Activated CD4-positive, alpha-beta T cell treated with anti-CD3 and anti-CD28 coated beads for 36 hours (primary cell): ENCODE data around the gene FHDC1. TPM values are rescaled to one million over a fixed set of nuclear protein-coding genes. Genes with fewer than 3 reads are reported as not detected.

Source experiments
- ATAC-seq: fragments of 200-7000 bp; cut with Tn5 transposase; one replicate; pipeline ENCODE4 v1.10.0; 2021; ENCODE audit warnings: mild to moderate bottlenecking, moderate library complexity
- CTCF ChIA-PET: fragments of 350-600 bp; sonication (Branson Sonifier 250); formaldehyde crosslinking; loops from one replicate; lab custom pipeline; 2021; ENCODE audit warnings: antibody characterized with exemption; lab: Charles Lee
- POLR2A ChIA-PET: fragments of 350-600 bp; sonication (Branson Sonifier 250); formaldehyde crosslinking; loops from one replicate; lab custom pipeline; 2021; ENCODE audit warnings: antibody characterized with exemption, inconsistent platforms; lab: Charles Lee
- DNase-seq: peaks from one replicate; pipeline ENCODE4 v3.0.0-alpha.2; 2020
- H3K27ac Mint-ChIP-seq: one replicate; pipeline ENCODE4 v1.8.0; 2021; ENCODE audit warnings: mixed read lengths
- H3K27me3 Mint-ChIP-seq: one replicate; pipeline ENCODE4 v1.8.0; 2021; ENCODE audit warnings: mixed read lengths
- H3K36me3 Mint-ChIP-seq: one replicate; pipeline ENCODE4 v1.8.0; 2021; ENCODE audit warnings: low read depth, mixed read lengths
- H3K4me1 Mint-ChIP-seq: one replicate; pipeline ENCODE4 v1.8.0; 2021; ENCODE audit warnings: mixed read lengths
- H3K4me3 Mint-ChIP-seq: one replicate; pipeline ENCODE4 v1.8.0; 2021; ENCODE audit warnings: mild to moderate bottlenecking, moderate library complexity, mixed read lengths
- H3K9me3 Mint-ChIP-seq: one replicate; pipeline ENCODE4 v1.8.0; 2021; ENCODE audit warnings: low read depth, mixed read lengths
- intact Hi-C, 2 experiments: fragments of 100-400 bp; cut with DNase I in 1 of 2; cut with micrococcal nuclease in 1 of 2; formaldehyde crosslinking; loops; one replicate each; pipeline versions ENCODE4 v1.14.2 to v1.15.1; 2022 to 2024; cut with DNase I, micrococcal nuclease
- total RNA-seq, 2 experiments: library from RNA; stranded (reverse); gene quantifications; one replicate each; pipeline ENCODE4 v1.2.3, GENCODE V29; 2021

Gene FHDC1
- total RNA-seq, 2 experiments from 2014 or later: 0.09 TPM

GRCh38 chr4:152949930-152950329, 13.8 kb downstream of the FHDC1 start:
- DNase-seq (no peak), ATAC-seq (no peak)
- no peaks in the 10 kb centered on the region for H3K4me1 Mint-ChIP-seq
- H3K36me3 Mint-ChIP-seq: no peaks in the 10 kb centered on the region
- no peak overlapping the region for H3K27ac Mint-ChIP-seq
- H3K9me3 Mint-ChIP-seq: no peaks in the 10 kb centered on the region
- POLR2A ChIA-PET: interaction anchor here (0.5 kb wide), 1 partner anchor 196 kb away, joined by 3 read pairs; no protein-coding TSS in a partner anchor
- CTCF ChIA-PET: interaction anchor here (0.7 to 1.1 kb wide), 2 partner anchors 171 to 261 kb away, joined by 3 to 4 read pairs; partner anchors contain the start of gene TIGD4
- no peak overlapping the region for H3K4me3 Mint-ChIP-seq
- intact Hi-C loops: no loop called here
- H3K27me3 Mint-ChIP-seq: peaks cover 12% of the 10 kb centered on the region

DNA sequence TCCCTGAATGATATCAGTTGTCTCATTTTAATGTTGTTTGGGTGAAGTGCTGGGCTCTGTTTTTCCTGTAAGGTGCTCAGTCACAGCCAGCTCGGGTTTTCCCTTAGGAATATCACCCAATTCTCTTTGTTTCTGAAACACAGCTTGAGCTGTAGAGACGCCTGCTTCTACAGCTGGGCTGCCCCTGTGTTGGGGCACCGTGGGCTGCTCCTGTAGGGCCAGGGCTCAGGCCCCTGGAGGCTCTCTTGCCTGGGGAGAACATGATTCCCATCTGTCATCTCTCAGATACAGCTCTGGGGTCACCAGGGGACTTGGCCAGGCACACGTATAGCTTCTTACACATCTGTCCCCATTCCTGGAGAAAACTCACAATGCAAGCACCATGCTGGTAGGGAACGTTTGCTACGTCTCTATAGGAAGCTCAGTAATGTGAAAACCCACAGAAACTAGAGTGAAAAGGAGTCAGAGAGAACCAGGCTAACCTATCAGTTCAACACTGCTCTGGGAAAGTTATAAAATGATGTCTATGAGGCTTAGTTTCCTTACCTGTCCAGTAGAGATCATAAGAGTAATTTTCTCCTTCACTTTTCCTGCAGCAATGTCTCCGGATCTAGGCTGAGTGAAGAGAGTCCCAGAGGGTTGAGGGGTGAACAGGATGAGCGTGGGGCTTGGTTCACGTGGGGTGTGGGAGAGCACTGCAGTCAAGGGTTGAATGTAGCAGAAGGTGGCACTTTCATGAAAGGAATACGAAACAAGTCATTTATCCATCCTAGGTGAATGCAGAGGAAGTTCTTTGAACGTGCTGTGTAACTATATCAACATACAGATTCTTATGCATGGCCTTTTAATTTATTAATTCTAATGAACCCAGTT, 14.5 kb downstream of the FHDC1 start:
- H3K27me3 Mint-ChIP-seq: peaks cover 11% of the 10 kb centered on the region
- H3K27ac Mint-ChIP-seq: no peak overlapping the region
- no peaks in the 10 kb centered on the region for H3K36me3 Mint-ChIP-seq
- H3K9me3 Mint-ChIP-seq: no peaks in the 10 kb centered on the region
- ChIA-PET CTCF (interaction anchor here (1.1 kb wide), 1 partner anchor 171 kb away, joined by 4 read pairs; the partner anchor contains the start of gene TIGD4), POLR2A (interaction anchor here (0.5 kb wide), 1 partner anchor 195 kb away, joined by 3 read pairs; no protein-coding TSS in a partner anchor)
- intact Hi-C loops: no loop called here
- ATAC-seq (no peak), DNase-seq (no peak)
- H3K4me1 Mint-ChIP-seq: no peaks in the 10 kb centered on the region
- no peak overlapping the region for H3K4me3 Mint-ChIP-seq

GRCh38 chr4:152951348-152951747, 15.2 kb downstream of the FHDC1 start:
- intact Hi-C loops: no loop called here
- ATAC-seq (no peak), DNase-seq (no peak)
- H3K27ac Mint-ChIP-seq: no peak overlapping the region
- POLR2A ChIA-PET: no interaction called here
- H3K4me1 Mint-ChIP-seq: no peaks in the 10 kb centered on the region
- no peak overlapping the region for H3K4me3 Mint-ChIP-seq
- no peaks in the 10 kb centered on the region for H3K9me3 Mint-ChIP-seq
- peaks cover 10% of the 10 kb centered on the region for H3K27me3 Mint-ChIP-seq
- H3K36me3 Mint-ChIP-seq: no peaks in the 10 kb centered on the region
- CTCF ChIA-PET: interaction anchor here (0.7 kb wide), 1 partner anchor 191 kb away, joined by 3 read pairs; no protein-coding TSS in a partner anchor

GRCh38 chr4:152953514-152953913, 17.4 kb downstream of the FHDC1 start:
- ChIA-PET POLR2A (no interaction called here), CTCF (no interaction called here)
- H3K27me3 Mint-ChIP-seq: peaks cover 4% of the 10 kb centered on the region
- no peaks in the 10 kb centered on the region for H3K36me3 Mint-ChIP-seq
- H3K27ac Mint-ChIP-seq: no peak overlapping the region
- intact Hi-C loops: no loop called here
- no peaks in the 10 kb centered on the region for H3K4me1 Mint-ChIP-seq
- no peaks in the 10 kb centered on the region for H3K9me3 Mint-ChIP-seq
- H3K4me3 Mint-ChIP-seq: no peak overlapping the region
- ATAC-seq (no peak), DNase-seq (no peak)

DNA sequence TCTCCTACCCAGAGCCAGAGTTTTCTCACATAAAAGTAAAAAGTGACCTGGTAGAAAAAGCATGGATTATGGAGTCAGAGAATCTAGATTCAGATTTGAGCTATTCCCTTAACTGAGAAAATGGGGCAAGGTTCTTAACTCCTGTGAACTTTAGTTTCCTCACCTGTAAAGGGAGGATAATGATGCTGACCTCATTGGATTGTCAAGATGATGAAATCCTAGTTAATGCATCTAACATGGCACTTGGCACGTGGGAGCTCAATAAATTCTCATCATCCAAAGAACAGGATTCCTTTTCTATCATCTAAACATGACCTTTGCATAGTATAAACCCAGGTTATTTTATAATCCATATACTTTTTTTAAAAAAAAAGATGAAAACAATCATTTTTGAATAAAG, 18.6 kb downstream of the FHDC1 start:
- POLR2A ChIA-PET: no interaction called here
- DNase-seq (no peak), ATAC-seq (no peak)
- Mint-ChIP-seq H3K4me3 (no peak overlapping the region), H3K36me3 (no peaks in the 10 kb centered on the region), H3K27me3 (peaks cover 3% of the 10 kb centered on the region), H3K4me1 (no peaks in the 10 kb centered on the region), H3K9me3 (no peaks in the 10 kb centered on the region), H3K27ac (no peak overlapping the region)
- CTCF ChIA-PET: interaction anchor here (0.7 to 1.1 kb wide), 3 partner anchors 12 to 627 kb away, joined by 3 to 5 read pairs (median 3); no protein-coding TSS in a partner anchor
- intact Hi-C loops: no loop called here

- no peak for ATAC-seq
- no peak for DNase-seq
- H3K4me1 Mint-ChIP-seq: no peaks in the 10 kb centered on the region
- no peaks in the 10 kb centered on the region for H3K27me3 Mint-ChIP-seq
- no peaks in the 10 kb centered on the region for H3K9me3 Mint-ChIP-seq
- intact Hi-C loops: no loop called here
- H3K36me3 Mint-ChIP-seq: no peaks in the 10 kb centered on the region
- no peak overlapping the region for H3K27ac Mint-ChIP-seq
- CTCF ChIA-PET: no interaction called here
- POLR2A ChIA-PET: no interaction called here
- no peak overlapping the region for H3K4me3 Mint-ChIP-seq
These were observed 20.0 kb downstream of the FHDC1 start for GRCh38 chr4:152956147-152956546.

DNA sequence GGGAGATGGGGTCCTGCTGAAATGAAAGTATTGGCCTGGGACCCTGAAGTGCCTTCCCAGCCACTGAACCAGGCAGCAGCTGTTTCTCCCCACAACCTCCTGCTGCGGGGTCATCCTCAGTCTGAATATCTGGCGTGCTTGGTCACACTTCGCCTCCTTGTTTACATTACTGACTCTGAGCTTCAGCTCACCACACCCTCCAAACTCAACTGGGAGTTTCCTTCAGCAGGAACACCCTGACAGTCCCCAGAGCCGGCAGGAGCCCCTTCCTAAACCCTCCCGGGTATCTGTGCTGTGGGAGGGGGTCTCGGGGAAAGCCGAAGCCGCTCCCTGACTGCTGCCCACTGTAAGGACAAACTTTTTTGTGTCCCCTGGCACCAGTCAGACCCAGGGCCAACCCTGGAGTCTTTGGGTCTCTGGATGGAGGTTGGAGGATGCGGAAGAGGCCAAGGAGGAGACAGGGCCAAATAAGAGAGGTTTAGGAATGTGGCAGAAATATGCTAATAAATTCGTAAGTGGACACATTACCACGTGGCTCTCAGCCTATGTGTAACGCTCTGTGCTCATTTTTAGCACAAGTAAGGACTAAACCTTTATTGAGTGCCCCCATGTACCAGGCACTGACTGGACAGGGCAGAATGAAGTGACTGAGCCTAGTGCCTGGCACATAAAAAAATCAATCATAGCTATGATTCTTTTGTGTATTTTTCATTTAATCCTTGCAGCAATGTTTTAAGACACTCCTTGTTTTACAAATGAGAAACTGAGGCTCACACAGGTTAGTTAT, 20.7 kb downstream of the FHDC1 start:
- Mint-ChIP-seq H3K4me1 (no peaks in the 10 kb centered on the region), H3K27ac (no peak overlapping the region), H3K27me3 (no peaks in the 10 kb centered on the region), H3K36me3 (no peaks in the 10 kb centered on the region), H3K4me3 (no peak overlapping the region), H3K9me3 (no peaks in the 10 kb centered on the region)
- no peak for ATAC-seq
- intact Hi-C loops: no loop called here
- ChIA-PET POLR2A (no interaction called here), CTCF (no interaction called here)
- DNase-seq: no peak

GRCh38 chr4:152957437-152958171, 21.5 kb downstream of the FHDC1 start:
- DNase-seq (no peak), ATAC-seq (no peak)
- Mint-ChIP-seq H3K4me1 (no peaks in the 10 kb centered on the region), H3K9me3 (no peaks in the 10 kb centered on the region), H3K4me3 (no peak overlapping the region), H3K27me3 (no peaks in the 10 kb centered on the region), H3K27ac (no peak overlapping the region), H3K36me3 (no peaks in the 10 kb centered on the region)
- ChIA-PET CTCF (no interaction called here), POLR2A (no interaction called here)
- intact Hi-C loops: no loop called here

GRCh38 chr4:152959080-152959479, 23.0 kb downstream of the FHDC1 start:
- H3K36me3 Mint-ChIP-seq: no peaks in the 10 kb centered on the region
- no peaks in the 10 kb centered on the region for H3K4me1 Mint-ChIP-seq
- no peak overlapping the region for H3K4me3 Mint-ChIP-seq
- no peaks in the 10 kb centered on the region for H3K9me3 Mint-ChIP-seq
- ChIA-PET POLR2A (no interaction called here), CTCF (interaction anchor here (0.9 kb wide), 1 partner anchor 38 kb away, joined by 3 read pairs; no protein-coding TSS in a partner anchor)
- H3K27ac Mint-ChIP-seq: no peak overlapping the region
- no peak for ATAC-seq
- no peak for DNase-seq
- intact Hi-C loops: no loop called here
- H3K27me3 Mint-ChIP-seq: no peaks in the 10 kb centered on the region

DNA sequence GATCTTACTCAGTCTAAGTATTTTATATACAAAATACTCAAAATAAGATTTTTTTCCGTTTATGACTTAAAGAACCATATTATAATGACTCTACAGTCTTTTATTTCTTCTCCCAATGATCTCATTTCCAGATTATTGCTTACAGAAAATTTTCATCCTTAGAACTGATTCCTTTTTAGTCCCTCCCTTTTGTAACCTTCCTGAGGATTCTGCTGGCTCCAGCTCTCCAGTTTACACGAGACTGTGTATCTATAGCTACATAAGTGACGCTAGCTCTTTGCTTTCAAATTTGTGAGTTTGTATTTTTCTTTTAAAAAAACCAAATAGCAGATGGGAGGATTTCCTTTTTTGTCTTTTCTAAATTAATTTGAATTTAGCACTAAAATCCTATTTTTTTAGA, 24.0 kb downstream of the FHDC1 start:
- no peaks in the 10 kb centered on the region for H3K27me3 Mint-ChIP-seq
- no peaks in the 10 kb centered on the region for H3K4me1 Mint-ChIP-seq
- H3K4me3 Mint-ChIP-seq: no peak overlapping the region
- intact Hi-C loops: no loop called here
- H3K9me3 Mint-ChIP-seq: no peaks in the 10 kb centered on the region
- no peak for DNase-seq
- ChIA-PET POLR2A (no interaction called here), CTCF (interaction anchor here (0.9 kb wide), 1 partner anchor 116 kb away, joined by 3 read pairs; no protein-coding TSS in a partner anchor)
- H3K27ac Mint-ChIP-seq: no peak overlapping the region
- ATAC-seq: no peak
- H3K36me3 Mint-ChIP-seq: no peaks in the 10 kb centered on the region
